K562 (cell line): Measurements from ENCODE around the gene SPEM1. TPM values are rescaled to one million over a fixed set of nuclear protein-coding genes. Genes with fewer than 3 reads are reported as not detected.
A peak's percentile ranks its signal among the peaks of the same experiment; 100 is the strongest.

ENCODE experiments used
- CXXC5 ChIP-seq: fragments of 250-450 bp; sonication (Bioruptor Pico); IDR thresholded peaks from 2 replicates; pipeline ENCODE4 v1.8.0; 2022; ENCODE audit warnings: inconsistent platforms, mild to moderate bottlenecking, moderate library complexity
- HMGN3 ChIP-seq: IDR thresholded peaks from 2 replicates; pipeline ENCODE4 v1.6.1; 2011; ENCODE audit warnings: borderline replicate concordance, low read depth, mild to moderate bottlenecking, mixed read lengths, low read length; ENCODE audit not compliant: insufficient read length; ENCODE audit errors: extremely low read depth
- KDM4B ChIP-seq, 2 experiments: fragments of 450-650 bp in 1 of 2; sonication (generic) in 1 of 2; IDR thresholded peaks; 2 replicates each; pipeline ENCODE4 v1.6.1; 2016 to 2017; ENCODE audit warnings: borderline replicate concordance in 2 of 2, antibody characterized with exemption in 1 of 2, low read depth in 1 of 2, mild to moderate bottlenecking in 1 of 2
- L3MBTL2 ChIP-seq: fragments of 450-650 bp; IDR thresholded peaks from 2 replicates; pipeline ENCODE4 v1.6.1; 2016; ENCODE audit warnings: mild to moderate bottlenecking, moderate library complexity
- LARP7 ChIP-seq: fragments of 450-650 bp; IDR thresholded peaks from 2 replicates; pipeline ENCODE4 v1.6.1; 2016
- NRF1 ChIP-seq, 2 experiments: fragments of 450-650 bp; IDR thresholded peaks in 1 of 2; conservative IDR thresholded peaks in 1 of 2; 2 replicates each; pipeline ENCODE4 v1.6.1; 2014; ENCODE audit warnings: mild to moderate bottlenecking in 2 of 2
- ZBTB17 ChIP-seq: fragments of 450-650 bp; formaldehyde crosslinking; IDR thresholded peaks from 2 replicates; pipeline ENCODE4 v1.4.0; 2020; ENCODE audit warnings: mild to moderate bottlenecking
- polyA plus RNA-seq, 8 experiments: library from polyadenylated mRNA; depleted of rRNA in 4 of 8; stranded (reverse) in 5 of 8; unstranded in 3 of 8; fragments of >200 nt; fragmentation: Nextera tagmentation in 2 of 8; fragmentation: Illumina TruSeq in 1 of 8; extraction: Ambion mirVana in 2 of 8; extraction: Trizol in 1 of 8; gene quantifications; 2 replicates each; pipeline versions ENCODE4 v1.2.1 to v1.2.3, GENCODE V29; 2011 to 2014; ENCODE audit warnings: inconsistent platforms in 1 of 8, missing spikeins in 1 of 8
- total RNA-seq, 7 experiments: library from RNA; depleted of rRNA in 6 of 7; stranded (reverse); fragments of >200 nt in 6 of 7; fragmentation: Illumina TruSeq in 2 of 7; extraction: Trizol in 2 of 7; gene quantifications; 2 replicates each; pipeline versions ENCODE4 v1.2.1 to v1.2.3, GENCODE V29; 2011 to 2021; ENCODE audit warnings: low replicate concordance in 1 of 7
- TF ChIP-seq, protein P1 (sequence below): fragments of 450-650 bp; IDR thresholded peaks from 2 replicates; pipeline ENCODE4 v1.6.1; 2018; ENCODE audit not compliant: partially characterized antibody
- TF ChIP-seq, protein P2 (sequence below): IDR thresholded peaks from 2 replicates; pipeline ENCODE4 v1.6.1; 2014; ENCODE audit warnings: antibody characterized with exemption
- TF ChIP-seq, protein P3 (sequence below), 2 experiments: fragments of 450-650 bp; formaldehyde crosslinking in 1 of 2; IDR thresholded peaks; 2 replicates each; pipeline versions ENCODE4 v1.4.0 to v1.6.1; 2014 to 2020; ENCODE audit warnings: mild to moderate bottlenecking in 2 of 2, borderline replicate concordance in 1 of 2, low read depth in 1 of 2
- TF ChIP-seq, protein P4 (sequence below): fragments of 450-650 bp; IDR thresholded peaks from 2 replicates; pipeline ENCODE4 v1.6.1; 2016; ENCODE audit warnings: missing biosample characterization, missing genetic modification characterization

SPEM1 gene
- total and polyA plus RNA-seq, 9 of the 15 experiments (the other 6 are each of a cell fraction or from before 2014, with no cell fraction given): not detected

DNA sequence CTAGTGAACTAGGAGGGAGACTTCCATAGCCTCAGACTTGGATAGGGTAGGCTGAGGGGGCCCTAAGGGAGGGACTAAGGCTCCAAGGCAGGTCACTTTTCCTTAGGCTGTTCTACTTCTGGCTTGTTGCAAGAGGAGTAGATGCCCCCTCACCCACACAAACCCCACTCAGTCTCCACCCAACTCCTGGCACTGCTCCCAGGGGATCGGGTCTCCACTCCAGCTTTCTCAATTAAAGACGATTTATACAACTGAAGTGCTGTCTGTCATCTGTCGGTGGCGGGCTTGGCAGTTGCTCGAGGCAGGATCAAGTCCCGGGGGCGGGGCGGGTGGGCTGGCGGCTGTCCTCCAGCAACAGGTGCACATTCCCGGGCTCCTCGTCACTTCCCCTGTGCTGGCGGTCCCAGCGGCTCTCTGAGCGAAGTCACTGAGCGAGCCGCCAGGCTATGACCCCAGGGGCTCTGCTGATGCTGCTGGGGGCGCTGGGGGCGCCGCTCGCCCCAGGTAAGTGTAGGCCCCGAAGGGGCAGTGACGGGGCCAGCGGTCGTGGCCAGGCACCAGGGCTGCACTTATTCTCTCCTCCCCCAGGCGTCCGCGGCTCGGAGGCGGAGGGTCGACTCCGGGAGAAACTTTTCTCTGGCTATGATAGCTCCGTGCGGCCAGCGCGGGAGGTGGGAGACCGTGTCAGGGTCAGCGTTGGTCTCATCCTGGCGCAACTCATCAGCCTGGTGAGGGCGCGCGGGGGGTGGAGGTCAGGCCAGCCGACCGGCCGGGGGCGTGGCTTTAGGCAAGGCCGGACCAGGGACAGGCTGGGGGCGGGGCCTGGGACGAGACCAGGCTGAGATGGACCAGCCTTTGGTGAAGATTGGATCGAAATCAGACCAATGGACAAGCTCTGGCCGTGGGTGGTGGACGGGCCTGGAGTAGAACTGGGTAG is 24.8 kb downstream of the SPEM1 start, which contains the start of gene CHRNB1 (continued):
- TF ChIP-seq, protein P1, sequence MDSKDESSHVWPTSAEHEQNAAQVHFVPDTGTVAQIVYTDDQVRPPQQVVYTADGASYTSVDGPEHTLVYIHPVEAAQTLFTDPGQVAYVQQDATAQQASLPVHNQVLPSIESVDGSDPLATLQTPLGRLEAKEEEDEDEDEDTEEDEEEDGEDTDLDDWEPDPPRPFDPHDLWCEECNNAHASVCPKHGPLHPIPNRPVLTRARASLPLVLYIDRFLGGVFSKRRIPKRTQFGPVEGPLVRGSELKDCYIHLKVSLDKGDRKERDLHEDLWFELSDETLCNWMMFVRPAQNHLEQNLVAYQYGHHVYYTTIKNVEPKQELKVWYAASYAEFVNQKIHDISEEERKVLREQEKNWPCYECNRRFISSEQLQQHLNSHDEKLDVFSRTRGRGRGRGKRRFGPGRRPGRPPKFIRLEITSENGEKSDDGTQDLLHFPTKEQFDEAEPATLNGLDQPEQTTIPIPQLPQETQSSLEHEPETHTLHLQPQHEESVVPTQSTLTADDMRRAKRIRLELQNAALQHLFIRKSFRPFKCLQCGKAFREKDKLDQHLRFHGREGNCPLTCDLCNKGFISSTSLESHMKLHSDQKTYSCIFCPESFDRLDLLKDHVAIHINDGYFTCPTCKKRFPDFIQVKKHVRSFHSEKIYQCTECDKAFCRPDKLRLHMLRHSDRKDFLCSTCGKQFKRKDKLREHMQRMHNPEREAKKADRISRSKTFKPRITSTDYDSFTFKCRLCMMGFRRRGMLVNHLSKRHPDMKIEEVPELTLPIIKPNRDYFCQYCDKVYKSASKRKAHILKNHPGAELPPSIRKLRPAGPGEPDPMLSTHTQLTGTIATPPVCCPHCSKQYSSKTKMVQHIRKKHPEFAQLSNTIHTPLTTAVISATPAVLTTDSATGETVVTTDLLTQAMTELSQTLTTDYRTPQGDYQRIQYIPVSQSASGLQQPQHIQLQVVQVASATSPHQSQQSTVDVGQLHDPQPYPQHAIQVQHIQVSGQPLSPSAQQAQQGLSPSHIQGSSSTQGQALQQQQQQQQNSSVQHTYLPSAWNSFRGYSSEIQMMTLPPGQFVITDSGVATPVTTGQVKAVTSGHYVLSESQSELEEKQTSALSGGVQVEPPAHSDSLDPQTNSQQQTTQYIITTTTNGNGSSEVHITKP: peak; percentile 20
- TF ChIP-seq, protein P2, sequence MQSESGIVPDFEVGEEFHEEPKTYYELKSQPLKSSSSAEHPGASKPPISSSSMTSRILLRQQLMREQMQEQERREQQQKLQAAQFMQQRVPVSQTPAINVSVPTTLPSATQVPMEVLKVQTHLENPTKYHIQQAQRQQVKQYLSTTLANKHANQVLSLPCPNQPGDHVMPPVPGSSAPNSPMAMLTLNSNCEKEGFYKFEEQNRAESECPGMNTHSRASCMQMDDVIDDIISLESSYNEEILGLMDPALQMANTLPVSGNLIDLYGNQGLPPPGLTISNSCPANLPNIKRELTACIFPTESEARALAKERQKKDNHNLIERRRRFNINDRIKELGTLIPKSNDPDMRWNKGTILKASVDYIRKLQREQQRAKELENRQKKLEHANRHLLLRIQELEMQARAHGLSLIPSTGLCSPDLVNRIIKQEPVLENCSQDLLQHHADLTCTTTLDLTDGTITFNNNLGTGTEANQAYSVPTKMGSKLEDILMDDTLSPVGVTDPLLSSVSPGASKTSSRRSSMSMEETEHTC: no peak
- TF ChIP-seq CXXC5 (peak; percentile 28; the same call in 1 of the 2 replicates), KDM4B (IDR thresholded peaks at IDR 0.05; ENCODE audit: borderline replicate concordance in 2 of 2, low read depth in 1 of 2) (peak in 1 of 2 experiments; percentile 63; a peak in 1 of 4 replicates), ZBTB17 (CRISPR knock-in tag) (peak; percentile 96), NRF1 (conservative IDR thresholded peaks at IDR 0.05 in 1 of 2, IDR thresholded peaks at IDR 0.05 in 1 of 2) (peak; percentile 61 to 70), HMGN3 (peak; percentile 35), L3MBTL2 (0 out of 2 replicates have a peak, but pooled peaks have one; percentile 10), LARP7 (no peak)
- TF ChIP-seq, protein P3, sequence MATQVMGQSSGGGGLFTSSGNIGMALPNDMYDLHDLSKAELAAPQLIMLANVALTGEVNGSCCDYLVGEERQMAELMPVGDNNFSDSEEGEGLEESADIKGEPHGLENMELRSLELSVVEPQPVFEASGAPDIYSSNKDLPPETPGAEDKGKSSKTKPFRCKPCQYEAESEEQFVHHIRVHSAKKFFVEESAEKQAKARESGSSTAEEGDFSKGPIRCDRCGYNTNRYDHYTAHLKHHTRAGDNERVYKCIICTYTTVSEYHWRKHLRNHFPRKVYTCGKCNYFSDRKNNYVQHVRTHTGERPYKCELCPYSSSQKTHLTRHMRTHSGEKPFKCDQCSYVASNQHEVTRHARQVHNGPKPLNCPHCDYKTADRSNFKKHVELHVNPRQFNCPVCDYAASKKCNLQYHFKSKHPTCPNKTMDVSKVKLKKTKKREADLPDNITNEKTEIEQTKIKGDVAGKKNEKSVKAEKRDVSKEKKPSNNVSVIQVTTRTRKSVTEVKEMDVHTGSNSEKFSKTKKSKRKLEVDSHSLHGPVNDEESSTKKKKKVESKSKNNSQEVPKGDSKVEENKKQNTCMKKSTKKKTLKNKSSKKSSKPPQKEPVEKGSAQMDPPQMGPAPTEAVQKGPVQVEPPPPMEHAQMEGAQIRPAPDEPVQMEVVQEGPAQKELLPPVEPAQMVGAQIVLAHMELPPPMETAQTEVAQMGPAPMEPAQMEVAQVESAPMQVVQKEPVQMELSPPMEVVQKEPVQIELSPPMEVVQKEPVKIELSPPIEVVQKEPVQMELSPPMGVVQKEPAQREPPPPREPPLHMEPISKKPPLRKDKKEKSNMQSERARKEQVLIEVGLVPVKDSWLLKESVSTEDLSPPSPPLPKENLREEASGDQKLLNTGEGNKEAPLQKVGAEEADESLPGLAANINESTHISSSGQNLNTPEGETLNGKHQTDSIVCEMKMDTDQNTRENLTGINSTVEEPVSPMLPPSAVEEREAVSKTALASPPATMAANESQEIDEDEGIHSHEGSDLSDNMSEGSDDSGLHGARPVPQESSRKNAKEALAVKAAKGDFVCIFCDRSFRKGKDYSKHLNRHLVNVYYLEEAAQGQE (IDR thresholded peaks at IDR 0.05; ENCODE audit: borderline replicate concordance): 0 out of 2 replicates have a peak, but pooled peaks have one; percentile 34
- TF ChIP-seq, protein P3 (CRISPR knock-in tag; IDR thresholded peaks at IDR 0.05; ENCODE audit: low read depth): no peak
- TF ChIP-seq, protein P4, sequence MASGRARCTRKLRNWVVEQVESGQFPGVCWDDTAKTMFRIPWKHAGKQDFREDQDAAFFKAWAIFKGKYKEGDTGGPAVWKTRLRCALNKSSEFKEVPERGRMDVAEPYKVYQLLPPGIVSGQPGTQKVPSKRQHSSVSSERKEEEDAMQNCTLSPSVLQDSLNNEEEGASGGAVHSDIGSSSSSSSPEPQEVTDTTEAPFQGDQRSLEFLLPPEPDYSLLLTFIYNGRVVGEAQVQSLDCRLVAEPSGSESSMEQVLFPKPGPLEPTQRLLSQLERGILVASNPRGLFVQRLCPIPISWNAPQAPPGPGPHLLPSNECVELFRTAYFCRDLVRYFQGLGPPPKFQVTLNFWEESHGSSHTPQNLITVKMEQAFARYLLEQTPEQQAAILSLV (tag): no peak
